ENCODE results near the gene CDYL. TPM values are rescaled to one million over a fixed set of nuclear protein-coding genes. Genes with fewer than 3 reads are reported as not detected.
A peak's percentile ranks its signal among the peaks of the same experiment; 100 is the strongest.

Gene CDYL
- total and polyA plus RNA-seq, 11 donors: 4.3 to 45.2 (median 30.6) TPM

GRCh38 chr6:4759997-4760396 is 16.2 kb upstream of the CDYL start:
- H3K4me3 ChIP-seq: no peak overlapping the region
- intact Hi-C loops (cut with DNase I): no loop called here
- peak; percentile 34 to 73 (median 48) for ATAC-seq
- H3K36me3 ChIP-seq: no peaks in the 10 kb centered on the region
- no peaks in the 10 kb centered on the region for H3K4me1 ChIP-seq
- H3K9me3 ChIP-seq: peaks cover 0 to 35% (median 8%) of the 10 kb centered on the region in 12 donors
- no peaks in the 10 kb centered on the region for H3K27me3 ChIP-seq
- DNase-seq: no peak
- TF ChIP-seq POLR2A (IDR thresholded peaks at IDR 0.05) (no peak), CTCF (IDR thresholded peaks at IDR 0.05) (no peak)
- WGBS, 4 donors: 59 to 64% (median 63%) methylated on average over 1 of the region's 1 CpG
- no peak overlapping the region for H3K27ac ChIP-seq

DNA sequence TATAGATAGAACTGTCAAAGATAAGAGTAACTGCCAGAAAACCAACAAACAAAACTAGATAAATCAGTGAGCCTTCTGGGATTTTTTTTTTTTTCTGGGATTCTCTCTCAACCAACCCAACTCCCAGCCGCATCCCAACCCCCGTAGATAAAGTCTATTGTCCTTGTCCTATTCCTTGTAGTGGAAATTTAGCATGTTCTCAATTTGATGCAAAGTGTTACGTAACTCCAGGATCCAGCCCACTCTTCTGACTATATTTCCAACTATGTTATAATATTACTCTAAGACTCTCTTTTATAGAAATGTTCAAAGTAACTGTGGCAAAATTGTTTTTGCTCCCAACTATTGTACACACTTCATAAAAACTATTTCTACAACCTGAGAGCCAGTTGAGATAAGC is 15.4 kb upstream of the CDYL start:
- Histone ChIP-seq H3K4me3 (no peak overlapping the region), H3K27me3 (no peaks in the 10 kb centered on the region), H3K27ac (no peak overlapping the region), H3K9me3 (peaks cover 0 to 41% (median 8%) of the 10 kb centered on the region in 12 donors), H3K36me3 (no peaks in the 10 kb centered on the region), H3K4me1 (no peaks in the 10 kb centered on the region)
- ATAC-seq (no peak), DNase-seq (no peak)
- 60 to 76% (median 68%) methylated on average over 3 of the region's 3 CpGs for WGBS, 4 donors
- no peak for TF ChIP-seq CTCF (IDR thresholded peaks at IDR 0.05)
- no peak for TF ChIP-seq POLR2A (IDR thresholded peaks at IDR 0.05)
- intact Hi-C loops (cut with DNase I): no loop called here

GRCh38 chr6:4762294-4762693 is 13.9 kb upstream of the CDYL start:
- intact Hi-C loops (cut with DNase I): no loop called here
- TF ChIP-seq POLR2A (IDR thresholded peaks at IDR 0.05): no peak
- no peak for TF ChIP-seq CTCF (IDR thresholded peaks at IDR 0.05)

DNA sequence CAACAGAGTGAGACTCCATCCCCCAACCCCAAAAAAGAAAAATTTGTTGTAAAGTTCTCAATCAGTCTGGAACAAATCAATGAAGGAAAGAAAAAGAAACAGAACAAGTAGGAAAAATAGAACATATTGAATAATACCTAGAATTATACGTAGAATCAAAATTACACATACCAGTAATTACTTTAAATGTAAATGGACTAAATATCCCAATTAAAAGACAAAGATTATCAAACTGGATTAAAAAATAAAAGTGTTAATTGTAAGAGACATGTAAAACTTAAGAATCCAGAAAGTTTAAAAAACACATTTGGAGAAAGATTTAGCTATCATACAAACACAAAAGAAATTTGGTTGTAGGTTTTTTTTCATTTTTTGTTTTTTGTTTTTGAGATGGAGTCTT is 12.3 kb upstream of the CDYL start:
- no peaks in the 10 kb centered on the region for H3K36me3 ChIP-seq
- WGBS, 4 donors: 88 to 95% (median 94%) methylated on average over 1 of the region's 1 CpG
- intact Hi-C loops (cut with DNase I): no loop called here
- H3K27ac ChIP-seq: no peak overlapping the region
- ATAC-seq (no peak), DNase-seq (no peak)
- TF ChIP-seq CTCF (IDR thresholded peaks at IDR 0.05) (no peak), POLR2A (IDR thresholded peaks at IDR 0.05) (no peak)
- peaks cover 0 to 45% (median 8%) of the 10 kb centered on the region in 12 donors for H3K9me3 ChIP-seq
- no peaks in the 10 kb centered on the region for H3K27me3 ChIP-seq
- no peaks in the 10 kb centered on the region for H3K4me1 ChIP-seq
- no peak overlapping the region for H3K4me3 ChIP-seq

More at GRCh38 chr6:4762294-4762693, 13.9 kb upstream of the CDYL start:
- no peak for DNase-seq
- no peak overlapping the region for H3K4me3 ChIP-seq
- no peaks in the 10 kb centered on the region for H3K27me3 ChIP-seq
- H3K36me3 ChIP-seq: no peaks in the 10 kb centered on the region
- H3K4me1 ChIP-seq: no peaks in the 10 kb centered on the region
- peaks cover 0 to 45% (median 8%) of the 10 kb centered on the region in 12 donors for H3K9me3 ChIP-seq
- ATAC-seq: no peak
- no peak overlapping the region for H3K27ac ChIP-seq

All from heart left ventricle (tissue), 16 donors.